ENCODE results near the gene FUT3.
A peak's percentile ranks its signal among the peaks of the same experiment; 100 is the strongest.

Gene FUT3

DNA sequence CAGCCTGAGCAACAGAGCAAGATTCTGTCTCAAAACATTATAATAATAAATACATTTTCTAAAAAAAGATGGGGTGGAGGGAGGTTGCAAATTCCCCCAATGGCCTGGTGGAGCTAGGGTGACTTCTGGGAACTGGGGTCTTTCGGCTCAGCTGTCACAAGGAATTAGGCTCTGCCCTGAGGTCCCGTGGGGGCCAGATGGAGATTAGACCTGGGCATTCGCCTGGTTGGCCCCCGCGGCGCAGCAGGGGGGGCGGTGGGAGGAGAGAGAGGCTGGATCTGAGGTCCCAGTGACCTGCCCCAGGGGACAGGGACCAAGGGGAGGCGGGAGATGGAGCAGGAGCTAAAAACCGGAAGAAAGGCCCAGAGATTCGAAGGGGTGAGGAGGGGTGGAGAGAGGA, 26.5 kb downstream of the FUT3 start:
- no peak for DNase-seq (ENCODE audit: low spot score)

DNA sequence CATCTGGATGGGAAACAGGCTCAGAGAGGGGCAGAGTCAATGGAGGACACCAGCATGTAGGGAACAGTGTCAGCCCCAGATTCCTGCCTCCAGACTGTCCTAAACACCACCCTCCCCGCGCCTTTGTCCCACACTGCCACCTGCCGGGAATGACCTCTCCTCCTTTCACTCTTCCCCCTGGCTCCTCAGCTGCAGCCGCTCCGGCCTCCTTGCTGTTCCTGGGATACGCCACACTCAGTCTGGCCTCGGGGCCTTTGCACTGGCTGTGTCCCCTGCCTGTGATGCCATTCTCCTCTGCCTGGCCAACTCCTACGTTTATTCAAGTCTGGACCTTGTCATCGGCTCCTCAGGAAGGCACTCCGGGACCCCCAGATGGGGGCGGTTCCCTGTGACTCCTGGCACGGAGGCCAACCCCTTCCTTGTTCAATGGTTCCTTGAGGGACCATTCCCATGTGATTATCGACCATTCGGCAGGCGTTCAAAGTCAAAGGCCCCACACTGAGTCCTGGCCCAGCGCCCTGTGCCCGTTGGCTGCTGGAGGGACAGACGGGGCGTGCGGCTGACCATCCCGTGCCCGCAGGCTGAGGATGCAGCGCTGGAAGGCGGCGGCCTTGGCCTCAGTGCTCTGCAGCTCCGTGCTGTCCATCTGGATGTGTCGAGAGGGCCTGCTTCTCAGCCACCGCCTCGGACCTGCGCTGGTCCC, 27.5 kb downstream of the FUT3 start:
- no peak for DNase-seq (ENCODE audit: low spot score)

DNA sequence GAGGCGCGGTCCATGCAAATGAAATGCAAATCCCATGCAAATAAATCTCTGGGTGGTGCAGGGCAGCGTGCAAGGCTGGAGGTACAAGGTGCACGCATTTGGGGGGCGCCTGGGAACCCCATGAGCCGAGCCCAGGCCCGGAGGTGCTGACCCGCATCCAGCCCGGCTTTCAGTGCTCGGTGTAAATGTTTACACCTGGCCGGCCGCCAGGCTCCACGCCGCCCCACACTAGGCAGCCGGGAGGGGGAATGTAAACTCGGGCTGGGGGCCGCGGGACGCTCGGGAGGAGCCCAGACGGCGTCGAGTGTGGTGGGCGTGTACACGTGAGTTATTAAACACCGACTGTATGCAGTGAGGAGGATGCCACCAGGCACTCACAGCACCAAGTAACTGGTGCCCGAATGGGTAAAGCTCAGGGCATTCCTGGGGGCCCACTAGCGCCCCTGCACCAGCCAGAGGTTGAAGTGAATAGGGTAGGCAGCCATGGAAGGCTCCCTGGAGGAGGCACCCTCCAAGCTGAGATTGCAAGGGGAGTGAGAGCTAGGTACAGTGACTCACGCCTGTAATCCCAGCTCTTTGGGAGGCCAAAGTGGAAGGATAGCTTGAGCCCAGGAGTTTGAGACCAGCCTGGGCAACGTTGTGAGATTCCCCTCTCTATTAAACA, 28.9 kb downstream of the FUT3 start:
- DNase-seq (ENCODE audit: low spot score): no peak

DNA sequence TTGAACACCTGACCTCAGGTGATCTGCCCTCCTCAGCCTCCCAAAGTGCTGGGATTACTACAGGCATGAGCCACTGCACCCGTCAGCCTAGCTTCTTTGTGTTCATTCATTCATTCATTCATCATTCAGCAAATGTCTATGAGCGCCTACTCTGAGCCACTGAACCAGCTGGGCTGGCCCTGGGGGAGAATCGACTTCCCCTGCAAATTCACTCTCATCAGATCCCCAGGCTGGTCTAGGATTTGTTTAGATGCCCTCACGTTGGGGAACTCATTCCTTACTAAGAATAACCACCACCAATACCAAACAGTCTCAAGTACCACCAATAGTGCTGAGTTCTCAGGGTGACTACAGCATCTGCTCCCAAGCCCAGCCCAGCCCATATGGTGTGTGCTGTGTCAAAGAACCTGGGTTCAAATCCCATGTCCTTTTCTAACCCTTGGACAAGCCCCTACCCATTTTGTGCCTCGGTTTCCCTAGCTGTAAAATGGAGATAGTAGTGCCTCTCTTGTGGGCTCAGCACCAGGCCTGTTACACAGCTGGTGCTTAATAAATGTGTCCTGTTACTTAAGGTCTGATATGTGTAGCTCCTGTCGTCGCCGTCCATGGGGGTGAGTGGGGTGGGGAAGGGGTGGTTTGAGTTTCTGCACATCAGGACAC, 29.6 kb downstream of the FUT3 start:
- DNase-seq (ENCODE audit: low spot score): no peak

- no peak for DNase-seq (ENCODE audit: low spot score)
Measured at GRCh38 chr19:5820785-5821184, 30.5 kb downstream of the FUT3 start.

DNA sequence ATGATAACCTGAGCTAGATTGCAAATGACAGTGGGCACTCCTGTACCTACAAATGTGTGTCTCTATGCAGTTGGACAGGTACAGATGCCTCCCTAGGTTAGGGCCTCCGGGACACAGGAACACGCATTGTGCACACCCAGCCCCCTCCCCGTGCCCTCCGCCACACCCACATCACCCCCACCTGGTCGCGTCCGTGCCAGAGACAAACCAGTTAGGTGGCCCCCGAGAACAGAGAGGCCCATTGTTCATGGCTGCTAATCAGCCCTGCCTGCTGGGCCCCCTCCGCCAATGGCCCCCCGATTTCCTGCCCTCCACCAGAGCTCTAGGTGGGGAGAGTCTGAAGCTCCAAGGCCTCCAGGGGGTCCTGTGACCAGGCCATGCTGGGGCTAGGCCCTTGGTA, 32.7 kb downstream of the FUT3 start:
- no peak for DNase-seq (ENCODE audit: low spot score)

- no peak for DNase-seq (ENCODE audit: low spot score)
Measured at GRCh38 chr19:5817218-5817617, 34.0 kb downstream of the FUT3 start.

GRCh38 chr19:5814852-5815246, 36.4 kb downstream of the FUT3 start:
- DNase-seq (ENCODE audit: low spot score): no peak

GRCh38 chr19:5814123-5814851, 37.0 kb downstream of the FUT3 start:
- no peak for DNase-seq (ENCODE audit: low spot score)

GRCh38 chr19:5811117-5811516, 40.1 kb downstream of the FUT3 start:
- DNase-seq (ENCODE audit: low spot score): no peak

GRCh38 chr19:5809469-5809868, 41.8 kb downstream of the FUT3 start:
- no peak for DNase-seq (ENCODE audit: low spot score)

DNA sequence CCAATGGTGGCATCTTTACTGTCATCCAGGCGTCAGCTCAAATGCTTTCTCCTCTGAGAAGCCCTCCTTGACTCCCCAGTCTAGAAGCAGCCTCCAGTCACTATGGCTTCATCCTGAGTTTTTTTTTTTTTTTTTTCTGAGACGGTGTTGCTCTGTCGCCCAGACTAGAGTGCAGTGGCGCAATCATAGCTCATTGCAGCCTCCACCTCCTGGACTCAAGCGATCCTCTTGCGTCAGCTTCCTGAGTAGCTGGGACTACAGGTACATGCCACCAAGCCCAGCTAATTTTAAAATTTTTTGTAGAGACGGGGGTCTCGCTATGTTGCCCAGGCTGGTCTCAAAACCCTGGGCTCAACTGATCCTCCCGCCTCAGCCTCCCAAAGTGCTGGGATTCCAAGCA, 42.2 kb downstream of the FUT3 start:
- DNase-seq (ENCODE audit: low spot score): no peak

GRCh38 chr19:5808120-5808816, 43.0 kb downstream of the FUT3 start:
- no peak for DNase-seq (ENCODE audit: low spot score)

- no peak for DNase-seq (ENCODE audit: low spot score)
Measured at GRCh38 chr19:5806905-5807304, 44.3 kb downstream of the FUT3 start.

DNA sequence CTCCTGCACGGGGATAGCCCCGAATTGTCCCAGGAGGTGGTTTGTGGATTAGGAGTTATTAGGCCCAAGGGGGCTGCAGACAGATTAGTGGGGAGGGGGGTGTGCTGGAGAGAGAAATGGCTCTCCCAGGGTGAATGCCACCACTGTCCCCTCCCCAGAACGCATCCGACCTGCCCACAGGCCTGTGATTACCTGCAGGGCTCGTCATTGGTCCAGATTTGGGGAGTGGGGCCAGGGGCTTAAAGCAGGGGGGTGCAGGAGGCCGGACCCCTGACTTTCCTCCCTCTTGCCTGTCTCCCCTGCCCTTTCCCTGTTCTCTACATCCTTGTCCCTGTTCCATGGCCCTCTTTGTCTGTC, 45.1 kb downstream of the FUT3 start:
- no peak for DNase-seq (ENCODE audit: low spot score)

DNA sequence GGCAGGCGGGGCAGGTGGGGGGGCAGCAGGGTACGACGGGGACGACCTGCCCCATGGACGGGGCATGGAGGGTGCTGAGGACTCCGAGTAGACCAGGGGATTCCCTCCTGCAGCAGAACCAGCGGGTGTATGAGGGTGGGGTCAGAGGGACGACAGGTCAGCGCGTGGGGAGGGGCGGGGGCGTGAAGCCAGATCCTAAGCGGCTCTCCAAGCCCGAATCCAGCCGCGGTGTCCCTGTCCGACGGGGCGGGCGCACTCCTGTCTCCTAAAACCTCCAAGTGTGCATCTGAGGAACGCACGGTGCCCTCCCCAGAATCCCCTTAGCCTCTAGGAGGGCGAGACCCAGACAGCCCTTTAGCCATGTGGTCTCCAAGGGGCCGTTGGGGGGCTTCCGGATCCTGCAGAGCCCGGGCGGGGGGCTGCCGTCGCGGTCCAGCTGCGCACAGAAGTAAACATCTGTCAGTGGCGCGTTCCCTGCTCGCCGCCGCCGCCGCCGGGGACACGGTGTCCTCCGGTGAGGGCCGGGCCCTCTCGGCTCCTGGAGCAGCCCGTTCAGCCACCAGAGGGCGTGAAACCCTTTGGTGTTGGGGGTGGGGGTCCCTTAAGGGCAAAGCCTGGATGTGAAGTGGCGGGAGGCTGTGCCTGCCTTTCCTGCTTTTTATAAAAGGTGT, 45.7 kb downstream of the FUT3 start:
- peak; percentile 49 for DNase-seq (ENCODE audit: low spot score)

- peak; percentile 51 for DNase-seq (ENCODE audit: low spot score)
Measured at GRCh38 chr19:5804516-5805461, 46.5 kb downstream of the FUT3 start, which contains the start of gene NRTN. Gene NRTN, plus strand, starts transcription at chr19:5805067. Its CDS starts 19,099 bp downstream, at chr19:5824166.

- peak; percentile 89 for DNase-seq (ENCODE audit: low spot score)
Measured at GRCh38 chr19:5803752-5804515, 47.3 kb downstream of the FUT3 start.

DNA sequence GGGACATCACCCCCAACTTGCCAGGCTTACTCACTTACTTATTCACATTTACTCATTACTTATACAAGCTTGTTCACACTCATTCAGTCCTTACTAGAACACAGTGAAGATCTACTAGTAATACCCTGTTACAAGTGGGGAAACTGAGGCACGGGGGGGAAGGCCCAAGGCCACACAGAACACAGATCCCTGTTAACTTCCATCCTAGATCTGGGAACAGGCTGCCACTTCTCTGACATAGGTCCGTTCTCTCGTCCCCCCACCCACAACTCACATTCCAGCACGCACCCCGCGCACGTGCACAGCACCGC, 47.9 kb downstream of the FUT3 start:
- no peak for DNase-seq (ENCODE audit: low spot score)
